Posterior cingulate gyrus (tissue), 11 donors: ENCODE results near the gene RELN.

Experiments used
- DNase-seq, 10 donors: peaks; one replicate each; pipeline versions ENCODE4 v3.0.0 to v3.0.0-alpha.2; 2020 to 2021; ENCODE audit warnings: mixed read lengths in 3 of 10
- intact Hi-C: fragments of 100-400 bp; cut with DNase I; formaldehyde crosslinking; loops from one replicate; pipeline ENCODE4 v1.15.1; 2023

RELN gene

DNA sequence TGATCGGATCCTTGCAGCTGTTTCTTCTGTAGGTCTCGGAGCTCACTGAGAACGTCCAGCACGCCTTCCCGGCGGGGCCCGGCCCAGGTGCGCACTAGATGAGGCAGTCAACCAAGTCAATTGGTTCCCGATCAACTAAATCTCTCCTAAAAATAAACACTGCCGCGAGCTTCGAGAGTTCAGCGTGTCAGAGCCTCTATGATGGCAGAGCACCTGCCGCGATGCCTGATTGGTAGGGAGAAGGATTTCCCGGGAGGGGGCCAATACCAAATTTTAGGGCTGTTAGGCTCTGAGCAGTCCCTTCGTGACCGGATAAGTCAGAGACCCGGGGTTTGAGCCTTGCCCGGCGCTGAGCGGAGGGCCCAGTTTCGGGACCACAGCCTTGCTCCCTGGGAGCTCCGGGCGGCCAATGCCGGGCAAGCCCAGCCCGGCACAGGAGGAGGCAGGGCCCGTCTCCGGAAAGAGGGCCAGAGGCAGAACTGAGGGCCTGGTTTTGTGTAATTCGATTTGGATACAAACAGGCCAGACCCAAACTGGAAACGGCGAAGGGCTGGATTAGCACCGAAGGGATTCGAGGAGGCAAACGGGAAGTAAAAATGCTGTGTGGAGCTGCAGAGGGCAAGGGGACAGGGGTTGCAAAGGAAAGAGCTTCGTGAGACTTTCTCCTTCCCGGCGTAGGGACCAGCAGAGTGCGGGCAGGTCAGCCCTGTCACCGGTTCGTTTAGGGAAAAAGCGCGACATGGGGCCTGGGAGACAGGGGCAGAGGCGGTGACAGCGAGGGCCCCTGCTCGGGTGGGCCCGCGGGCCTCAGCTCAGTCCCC, 544.0 kb downstream of the RELN start:
- DNase-seq = no peak
- intact Hi-C loops = no loop called here

- no peak for DNase-seq
- intact Hi-C loops = no loop called here
Measured at GRCh38 chr7:103439661-103440060, 549.8 kb downstream of the RELN start.

DNA sequence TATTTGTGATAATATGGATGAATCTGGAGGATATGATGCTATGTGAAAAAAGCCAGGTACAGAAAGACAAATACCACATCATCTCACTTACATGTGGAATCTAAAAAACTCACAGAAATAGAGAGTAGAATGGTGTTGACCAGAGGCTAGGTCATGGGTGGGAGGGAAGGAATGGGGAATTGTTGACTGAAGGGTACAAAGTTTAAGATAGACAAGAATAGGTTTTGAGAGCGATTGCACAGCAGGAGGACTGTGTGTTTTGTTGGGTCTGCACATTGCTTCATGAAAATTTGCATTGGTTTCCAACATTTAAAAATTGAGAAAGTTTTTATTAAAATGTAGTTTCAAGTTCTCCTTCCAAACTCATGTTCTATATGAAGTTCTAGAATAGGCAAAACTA, 551.8 kb downstream of the RELN start:
- intact Hi-C loops = no loop called here
- DNase-seq = no peak

- no peak for DNase-seq
Measured at GRCh38 chr7:103432712-103433111, 556.7 kb downstream of the RELN start.

DNA sequence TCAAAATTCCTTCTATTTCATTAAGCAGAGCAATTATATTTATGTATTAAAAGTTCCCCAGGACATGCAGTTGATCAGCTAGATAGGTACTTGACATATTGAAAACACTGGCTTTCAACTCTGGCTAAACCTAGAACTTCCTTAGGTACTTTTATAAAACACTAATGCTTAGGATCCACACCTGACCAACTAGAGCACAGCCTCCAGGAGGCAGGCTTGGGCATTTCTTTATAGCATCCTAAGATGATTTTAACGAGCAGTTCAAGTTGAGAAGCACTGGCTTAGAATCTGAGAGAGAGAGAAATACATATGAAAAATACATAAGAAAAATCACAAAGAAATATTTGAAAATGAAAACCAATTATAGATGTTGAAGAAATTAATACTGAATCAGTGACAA, 564.3 kb downstream of the RELN start:
- DNase-seq = no peak
- intact Hi-C loops = no loop called here

More at GRCh38 chr7:103432712-103433111, 556.7 kb downstream of the RELN start:
- intact Hi-C loops = no loop called here

DNA sequence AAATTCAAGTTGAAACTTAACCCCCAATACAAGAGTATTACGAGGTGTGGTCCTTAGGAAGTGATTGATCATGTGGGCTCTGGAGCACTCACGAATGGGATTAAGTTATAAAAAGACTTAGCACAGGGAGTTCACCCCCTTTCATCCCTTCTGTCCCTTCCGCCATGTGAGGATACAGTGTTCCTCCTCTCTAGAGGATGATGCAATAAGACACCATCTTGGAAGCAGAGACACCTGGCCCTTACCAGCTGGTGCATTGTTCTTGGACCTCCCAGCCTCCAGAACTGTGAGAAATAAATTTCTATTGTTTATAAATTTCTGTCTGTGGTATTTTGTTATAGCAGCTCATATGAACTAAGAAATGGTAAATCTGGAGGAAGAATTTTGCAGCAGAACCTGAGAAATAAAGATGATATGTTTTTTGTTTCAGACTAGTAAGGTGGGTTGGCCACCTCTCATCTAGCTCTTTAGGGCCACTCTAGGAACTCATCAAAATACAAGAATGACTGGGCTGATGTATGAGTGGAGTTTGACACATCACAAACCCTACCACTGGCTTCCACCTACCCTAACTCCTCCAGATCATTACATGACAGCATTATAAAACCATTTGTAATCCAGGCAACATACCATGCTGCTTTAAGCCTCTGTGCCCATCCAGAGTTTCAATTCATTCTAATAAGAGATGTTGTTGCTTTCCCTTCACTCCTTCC, 565.8 kb downstream of the RELN start:
- no peak for DNase-seq
- intact Hi-C loops = no loop called here
